OCI-LY7 (cell line): ENCODE measurements around the gene FRMD6.

Experiments
- CTCF ChIP-seq: fragments of 200-600 bp; sonication (generic); conservative IDR thresholded peaks from 2 replicates; pipeline ENCODE4 v1.5.1; 2014; ENCODE audit warnings: mild to moderate bottlenecking, antibody characterized with exemption, low read length, moderate library complexity, mixed read lengths
- EZH2phosphoT487 ChIP-seq: fragments of 200-600 bp; sonication (generic); IDR thresholded peaks from 2 replicates; pipeline ENCODE4 v1.6.1; 2018; ENCODE audit warnings: low read depth, borderline replicate concordance, mild to moderate bottlenecking, mixed run types, antibody characterized with exemption, low read length, moderate library complexity, mixed read lengths

- TF ChIP-seq EZH2phosphoT487 (no peak), CTCF (no peak)
Measured at GRCh38 chr14:51719955-51720354, 68.2 kb downstream of the FRMD6 start.
